ENCODE results near the gene KDM4E.

- TF ChIP-seq NR2C2 (CRISPR knock-in tag; IDR thresholded peaks at IDR 0.05) (no peak), NR2C2 (tag; IDR thresholded peaks at IDR 0.05) (no peak), TCFL5 (CRISPR knock-in tag; conservative IDR thresholded peaks at IDR 0.05) (no peak), ZZZ3 (IDR thresholded peaks at IDR 0.05) (no peak), DNMT1 (IDR thresholded peaks at IDR 0.05) (no peak), NFIC (IDR thresholded peaks at IDR 0.05) (no peak), HDAC8 (tag; IDR thresholded peaks at IDR 0.05) (no peak)
Observed at GRCh38 chr11:94988748-94989147, 36.3 kb upstream of the KDM4E start.

Data from K562 (cell line).